ENCODE data around the gene SACM1L.
"Not testable (repeated sequence)": the region's sequence is repeated elsewhere in the genome, so short reads cannot be mapped to it uniquely, and the experiment has no call there.

The SACM1L gene

GRCh38 chr3:45695166-45695565 lies 6.0 kb downstream of the SACM1L start:
- not testable (repeated sequence) for DNase-seq

DNA sequence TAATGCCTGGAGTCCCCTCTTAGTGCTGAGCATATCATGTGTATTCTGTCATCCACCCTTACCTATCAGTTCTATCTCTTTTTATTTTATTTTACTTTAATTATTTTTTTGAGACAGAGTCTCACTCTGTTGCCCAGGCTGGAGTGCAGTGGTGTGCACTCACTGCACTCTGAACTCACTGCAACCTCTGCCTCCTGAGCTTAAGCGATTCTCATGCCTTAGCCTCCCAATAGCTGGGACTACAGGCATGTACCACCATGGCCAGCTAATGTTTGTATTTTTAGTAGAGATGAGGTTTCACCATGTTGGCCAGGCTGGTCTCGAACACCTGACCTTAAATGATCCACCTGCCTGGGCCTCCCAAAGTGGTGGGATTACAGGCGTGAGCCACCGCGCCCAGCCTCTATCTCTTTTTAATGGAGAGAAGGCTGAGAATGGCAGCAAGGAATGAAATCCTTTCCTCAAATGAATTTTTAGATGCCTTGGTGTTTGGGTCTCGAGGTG lies 11.4 kb downstream of the SACM1L start:
- DNase-seq: no peak

- DNase-seq: no peak
These were observed 12.1 kb downstream of the SACM1L start for GRCh38 chr3:45701172-45701867.

GRCh38 chr3:45704301-45704943 lies 15.2 kb downstream of the SACM1L start:
- no peak for DNase-seq

DNA sequence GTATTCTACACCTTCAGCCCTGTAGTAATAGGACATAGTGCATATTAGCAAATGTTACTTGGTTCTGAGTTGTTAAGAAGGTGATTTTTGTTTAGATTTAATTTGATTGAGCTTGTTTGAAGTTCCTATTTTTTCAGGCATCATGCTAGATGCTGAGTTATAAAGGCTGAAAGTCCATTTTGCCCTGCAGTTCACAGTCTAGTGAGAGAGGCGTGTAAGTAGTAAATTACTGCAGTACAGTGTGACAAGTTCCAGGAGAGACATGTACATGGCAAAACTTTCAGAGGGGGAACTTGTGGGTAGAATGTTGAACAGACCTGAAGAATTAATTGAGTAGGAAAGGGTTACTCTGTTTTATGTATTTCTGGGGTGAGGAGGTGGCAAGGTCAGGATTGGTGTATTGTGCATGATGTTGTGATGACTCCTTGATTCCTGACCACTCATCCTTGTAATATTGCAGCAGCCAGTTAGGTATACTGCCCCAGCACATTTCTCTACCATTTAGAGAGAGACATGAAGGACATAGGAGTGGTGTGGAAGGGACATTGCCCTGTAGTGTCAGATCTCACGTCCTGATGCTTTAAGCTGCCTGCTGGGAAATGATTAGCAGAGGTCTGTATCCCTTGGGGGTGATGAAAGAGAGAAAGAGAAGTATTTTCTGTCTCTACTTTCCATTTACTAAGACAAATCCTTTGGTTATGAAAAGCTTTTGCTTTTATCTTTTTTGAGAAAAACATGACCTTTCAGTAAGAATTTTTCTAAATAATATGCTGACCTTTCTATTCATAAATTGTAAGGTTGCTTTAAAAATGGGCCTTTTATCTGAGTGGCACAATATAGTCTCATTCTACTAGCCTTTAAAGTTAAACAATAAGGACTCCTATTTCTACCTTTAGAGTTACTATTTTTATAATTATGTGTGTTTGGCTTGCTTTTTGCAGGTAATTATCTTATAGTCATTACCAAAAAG lies 16.9 kb downstream of the SACM1L start:
- DNase-seq: no peak

DNA sequence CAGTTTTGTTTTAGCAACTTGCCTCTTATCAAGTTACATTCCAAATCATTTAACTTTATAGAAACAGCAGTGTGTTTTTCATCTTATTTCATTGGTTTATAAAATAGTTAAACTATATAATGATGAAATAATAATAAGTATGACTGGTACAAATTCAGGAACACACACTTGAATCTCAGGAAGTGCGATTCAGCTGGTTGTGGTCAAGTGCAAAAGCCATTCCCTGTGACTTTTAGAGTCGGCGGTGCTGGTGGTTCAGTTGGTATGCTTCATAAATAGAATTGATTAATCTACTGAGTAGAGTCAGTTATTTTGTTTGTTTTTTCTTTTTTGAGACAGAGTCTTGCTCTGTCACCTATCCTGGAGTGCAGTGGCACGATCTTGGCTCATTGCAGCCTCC lies 22.7 kb downstream of the SACM1L start:
- DNase-seq: no peak

GRCh38 chr3:45712434-45713110 lies 23.4 kb downstream of the SACM1L start:
- no peak for DNase-seq

DNA sequence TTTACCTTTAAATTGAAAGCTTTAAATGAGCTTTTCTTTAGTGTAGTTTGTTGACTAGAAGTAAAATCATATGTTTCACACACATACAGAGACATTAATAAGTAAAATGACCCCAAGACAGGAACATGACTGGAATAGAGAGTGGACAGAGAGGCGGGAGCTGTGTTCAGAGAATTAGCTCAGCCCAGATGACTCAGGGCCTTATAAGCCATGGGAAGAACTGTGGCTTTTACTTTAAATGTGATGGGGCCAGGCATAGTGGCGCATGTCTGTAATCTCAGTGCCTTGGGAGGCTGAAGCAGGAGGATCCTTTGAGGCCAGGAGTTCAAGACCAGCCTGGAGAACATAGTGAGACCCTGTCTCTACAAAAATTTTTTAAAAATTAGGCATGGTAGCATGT lies 26.7 kb downstream of the SACM1L start:
- no peak for DNase-seq

DNA sequence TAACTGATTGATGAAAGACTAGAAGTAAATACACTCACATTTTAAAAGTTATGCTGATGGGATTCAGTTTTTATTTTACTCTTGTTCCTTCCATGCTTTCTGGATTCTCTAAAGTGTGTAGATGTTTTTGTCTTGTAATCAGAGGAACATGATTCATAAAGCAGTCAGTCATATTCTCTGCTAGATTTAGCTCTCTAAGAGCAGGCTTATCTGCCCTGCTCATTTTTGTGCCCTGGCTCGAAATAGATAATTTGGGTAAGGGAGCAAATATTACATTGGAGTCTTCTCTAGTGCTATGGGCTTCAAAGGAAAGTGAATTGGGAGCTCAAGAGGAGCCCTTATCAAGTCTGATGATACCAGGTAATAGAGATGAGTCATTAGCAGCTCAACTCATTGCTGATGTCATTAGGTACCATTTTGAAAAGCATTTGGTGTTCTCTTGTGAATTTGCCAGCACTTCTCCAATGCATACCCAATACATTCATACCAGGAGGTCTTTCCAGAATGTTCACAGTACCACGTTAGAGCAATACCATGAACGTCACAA lies 27.7 kb downstream of the SACM1L start:
- no peak for DNase-seq

GRCh38 chr3:45719655-45720487 lies 30.7 kb downstream of the SACM1L start:
- DNase-seq: no peak

DNA sequence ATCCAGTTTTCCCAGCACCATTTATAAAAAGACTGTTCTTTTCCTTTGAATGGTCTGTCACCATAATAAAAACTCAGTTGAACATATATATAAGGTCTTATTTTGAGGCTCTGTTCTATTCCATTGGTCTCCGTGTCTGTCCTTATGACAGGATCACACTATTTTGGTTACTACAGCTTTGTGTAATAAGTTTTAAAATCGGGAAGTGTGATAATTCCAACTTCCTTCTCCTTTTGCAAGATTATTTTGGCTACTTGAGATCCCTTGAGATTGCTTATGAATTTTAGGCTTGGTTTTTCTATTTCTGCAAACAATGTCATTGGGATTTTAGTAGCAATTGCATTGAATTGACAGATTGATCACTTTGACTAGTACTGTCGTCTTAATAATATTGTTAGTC lies 35.7 kb downstream of the SACM1L start:
- DNase-seq: no peak

- DNase-seq: no peak
These were observed 40.4 kb downstream of the SACM1L start for GRCh38 chr3:45729614-45730013.

- DNase-seq: no peak
These were observed 41.4 kb downstream of the SACM1L start for GRCh38 chr3:45730409-45731154.

DNA sequence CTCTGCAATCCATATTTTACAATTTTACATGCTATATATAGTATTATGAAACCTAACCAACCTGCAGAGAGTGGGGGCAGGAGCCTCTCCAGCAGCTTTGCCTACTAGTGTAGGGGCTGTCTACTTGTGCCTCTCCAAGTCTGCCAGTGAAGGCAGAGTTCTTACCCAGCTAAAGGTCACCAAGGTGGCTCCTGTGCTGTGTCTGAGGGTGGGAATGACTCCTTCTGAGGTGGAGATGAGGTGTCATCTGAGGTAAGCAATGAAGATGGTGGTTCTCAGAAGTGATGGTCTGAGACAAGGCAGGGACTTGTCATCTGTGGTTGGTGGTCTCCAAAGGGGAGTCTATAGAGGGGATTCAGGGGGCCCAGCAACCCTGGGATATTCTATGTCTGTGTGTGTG lies 47.5 kb downstream of the SACM1L start:
- no peak for DNase-seq

DNA sequence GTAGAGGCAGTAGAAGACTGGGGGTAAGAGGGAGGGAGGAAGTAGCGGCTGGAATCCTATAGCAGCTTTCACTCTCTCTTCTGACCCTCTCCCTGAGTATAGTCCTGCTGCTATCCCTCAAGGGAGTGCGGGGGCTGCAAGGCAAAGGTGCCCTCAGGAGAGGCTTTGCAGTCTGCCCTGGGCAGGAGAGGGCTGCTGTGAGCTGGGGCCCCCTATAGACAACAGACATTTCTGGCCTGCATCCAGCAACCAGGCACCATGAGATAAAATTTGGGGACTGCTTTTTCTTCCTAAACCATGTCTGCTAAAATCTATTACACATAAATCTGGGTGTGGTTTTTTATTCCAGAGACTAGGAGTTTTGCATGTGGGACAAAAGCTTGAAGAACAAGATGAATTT lies 48.0 kb downstream of the SACM1L start:
- DNase-seq: no peak

- DNase-seq: no peak
These were observed 50.8 kb downstream of the SACM1L start for GRCh38 chr3:45739991-45740390.

- DNase-seq: no peak
These were observed 52.1 kb downstream of the SACM1L start for GRCh38 chr3:45741247-45741646.

- no peak for DNase-seq
These were observed 52.7 kb downstream of the SACM1L start for GRCh38 chr3:45741742-45742460.

GRCh38 chr3:45742461-45743089 lies 53.4 kb downstream of the SACM1L start:
- DNase-seq: no peak
